SKM-1 (cell line): Measurements from ENCODE around the gene B4GALT1.
A peak's percentile ranks its signal among the peaks of the same experiment; 100 is the strongest.

Experiments used
- DNase-seq: peaks from one replicate; lab custom pipeline; 2025; ENCODE audit not compliant: unreplicated experiment; lab: John Stamatoyannopoulos, UW

B4GALT1 gene

DNA sequence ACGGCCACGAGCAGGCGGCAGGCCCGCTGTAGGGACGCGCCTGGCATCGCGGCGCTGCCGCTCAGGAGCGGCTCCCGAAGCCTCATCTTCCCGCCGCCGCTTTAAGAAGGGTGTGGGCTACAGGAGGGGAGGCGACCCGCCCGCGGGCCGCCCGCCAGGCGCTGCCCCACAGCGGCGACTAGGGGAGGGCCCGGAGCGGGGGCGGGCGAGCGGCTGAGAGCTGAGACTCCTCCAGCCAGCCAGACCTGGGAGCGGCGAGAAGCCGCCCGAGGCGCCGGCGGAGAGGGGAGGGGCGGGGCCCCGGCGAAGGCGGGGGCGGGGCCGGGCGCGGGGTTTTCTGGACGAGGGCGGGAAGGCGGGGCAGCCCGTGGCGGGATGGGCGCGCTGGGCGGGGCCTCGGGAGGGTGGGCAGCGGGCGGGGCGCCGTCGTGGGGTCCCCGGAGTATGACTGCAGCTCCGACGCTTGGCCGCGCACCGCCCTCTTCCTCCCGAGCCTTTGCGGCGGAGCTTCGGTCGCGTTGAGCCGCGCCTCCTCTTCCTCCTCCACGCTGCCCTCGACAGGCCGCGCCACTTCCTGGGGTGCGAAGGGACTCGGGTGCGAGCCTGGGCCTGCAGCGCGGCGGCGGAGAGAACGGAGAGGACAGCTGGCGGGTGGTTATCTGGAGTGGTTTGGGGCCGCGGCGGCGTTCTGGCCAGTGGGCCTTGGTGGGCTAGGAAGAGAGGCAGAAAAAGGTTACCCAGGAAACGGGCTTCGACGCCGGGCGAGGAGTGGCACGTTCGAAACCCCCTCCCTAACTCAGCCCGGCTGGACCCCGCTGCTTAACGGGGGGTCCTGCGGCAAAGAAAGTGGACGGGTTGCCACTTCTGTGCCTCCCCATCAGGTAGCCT, at the start of gene B4GALT1:
TSS of gene B4GALT1 (minus strand) at position 253 of the 888 bp plus-strand sequence. CDS start at position 86, 167 bp downstream.
- DNase-seq: peak; percentile 91

DNA sequence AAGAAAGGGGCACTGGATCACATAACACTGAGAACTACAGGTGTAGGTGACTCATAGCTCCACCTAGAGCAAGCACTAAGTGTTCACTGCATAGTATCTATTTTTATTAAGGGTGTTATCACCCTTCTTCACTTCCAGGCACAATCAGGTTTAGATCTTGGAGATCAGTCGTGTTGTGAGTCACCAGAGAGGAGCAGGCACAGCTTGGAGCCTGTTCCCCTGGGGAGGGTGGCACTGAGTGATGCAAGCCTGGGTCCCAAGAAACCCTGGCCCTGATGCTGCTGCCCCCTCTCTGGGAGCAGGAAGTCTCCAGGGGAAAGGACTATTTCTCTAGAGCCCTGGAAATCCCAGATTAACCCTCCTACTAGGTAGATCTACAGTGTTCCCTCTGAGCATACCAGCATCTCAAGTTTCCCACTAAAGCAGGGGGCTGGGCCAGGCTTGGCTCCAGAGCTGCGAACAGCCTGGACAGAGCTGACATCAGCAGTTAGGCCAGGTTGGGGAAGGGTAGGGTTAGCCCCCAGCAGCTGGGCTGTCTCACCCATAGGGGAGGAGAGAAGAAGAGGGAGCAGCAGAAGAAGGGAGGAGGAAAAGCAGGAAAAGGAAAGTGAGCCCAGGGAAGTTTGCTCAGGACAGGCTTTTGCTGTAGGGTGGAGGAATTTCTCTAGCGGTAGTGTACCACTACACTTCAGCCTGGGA, 44.7 kb upstream of the B4GALT1 start:
- no peak for DNase-seq

DNA sequence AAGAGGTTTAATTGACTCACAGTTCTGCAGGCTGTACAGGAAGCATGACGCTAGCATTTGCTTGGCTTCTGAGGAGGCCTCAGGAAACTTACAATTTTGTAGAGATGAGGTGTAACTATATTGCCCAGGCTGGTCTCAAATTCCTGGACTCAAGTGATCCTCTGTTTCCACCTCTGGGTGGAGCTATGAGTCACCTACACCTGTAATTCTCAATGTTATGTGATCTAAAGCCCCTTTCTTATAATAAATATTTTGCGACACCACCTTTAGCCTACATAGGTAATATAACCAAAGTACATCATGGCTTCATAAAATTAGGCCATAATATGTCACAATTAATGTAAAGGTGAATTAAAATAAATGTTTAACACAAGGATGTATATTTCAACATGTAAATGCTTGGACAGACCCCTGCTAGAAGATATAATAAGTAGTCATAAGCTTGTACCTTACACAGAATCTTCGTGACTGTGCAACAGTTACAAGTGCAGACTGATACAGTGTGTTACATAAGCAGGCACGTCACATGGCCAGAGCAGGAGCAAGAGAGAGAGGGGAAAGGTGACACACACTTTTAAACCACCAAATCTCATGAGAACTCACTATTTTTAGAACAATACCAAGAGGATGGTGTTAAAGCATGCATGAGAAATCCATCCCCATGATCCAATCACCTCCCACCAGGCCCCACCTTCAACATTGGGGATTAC, 43.0 kb upstream of the B4GALT1 start:
- DNase-seq: no peak

DNA sequence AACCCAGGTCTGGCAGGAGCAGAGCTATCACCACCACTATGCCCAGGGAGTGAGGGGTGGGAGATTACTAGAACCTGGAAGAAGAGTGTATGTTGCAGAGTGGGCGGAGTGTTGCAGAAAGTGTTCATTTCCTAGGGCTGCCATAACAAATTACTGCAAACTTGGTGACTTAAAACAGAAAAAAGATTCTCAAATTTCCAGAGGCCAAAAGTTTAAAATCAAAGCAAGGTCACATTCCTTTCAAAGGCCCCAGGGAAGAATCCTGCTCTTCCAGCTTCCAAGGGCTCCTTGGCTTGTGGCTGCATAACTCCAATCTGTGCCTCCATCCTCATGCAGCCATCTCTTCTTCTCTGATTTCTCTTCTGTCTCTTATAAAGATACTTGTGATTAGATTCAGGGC, 42.3 kb upstream of the B4GALT1 start:
- no peak for DNase-seq

GRCh38 chr9:33202552-33203201, 35.5 kb upstream of the B4GALT1 start:
- DNase-seq: no peak

GRCh38 chr9:33202018-33202417, 34.9 kb upstream of the B4GALT1 start:
- no peak for DNase-seq

GRCh38 chr9:33198165-33198564, 31.0 kb upstream of the B4GALT1 start:
- no peak for DNase-seq

GRCh38 chr9:33197279-33198152, 30.4 kb upstream of the B4GALT1 start:
- no peak for DNase-seq

DNA sequence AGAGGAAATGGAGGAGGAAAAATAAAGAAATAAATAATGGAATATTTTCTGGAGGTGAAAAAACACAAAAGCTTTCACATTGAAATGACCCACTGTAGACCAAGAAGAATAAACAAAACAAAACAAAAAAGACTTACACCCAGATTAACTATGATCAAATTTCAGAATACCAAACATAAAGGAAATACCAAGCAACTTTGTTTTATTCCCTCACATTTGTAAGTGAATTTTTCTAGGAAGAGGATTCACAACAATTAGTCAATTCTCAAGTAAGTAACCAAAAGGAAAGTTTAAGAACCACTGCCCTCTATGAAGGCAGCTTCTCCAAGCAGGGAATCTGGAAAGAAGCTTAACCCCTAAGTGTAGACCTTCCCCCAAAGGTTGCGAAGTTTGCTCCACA, 29.6 kb upstream of the B4GALT1 start:
- DNase-seq: no peak

GRCh38 chr9:33193818-33194217, 26.7 kb upstream of the B4GALT1 start:
- no peak for DNase-seq

DNA sequence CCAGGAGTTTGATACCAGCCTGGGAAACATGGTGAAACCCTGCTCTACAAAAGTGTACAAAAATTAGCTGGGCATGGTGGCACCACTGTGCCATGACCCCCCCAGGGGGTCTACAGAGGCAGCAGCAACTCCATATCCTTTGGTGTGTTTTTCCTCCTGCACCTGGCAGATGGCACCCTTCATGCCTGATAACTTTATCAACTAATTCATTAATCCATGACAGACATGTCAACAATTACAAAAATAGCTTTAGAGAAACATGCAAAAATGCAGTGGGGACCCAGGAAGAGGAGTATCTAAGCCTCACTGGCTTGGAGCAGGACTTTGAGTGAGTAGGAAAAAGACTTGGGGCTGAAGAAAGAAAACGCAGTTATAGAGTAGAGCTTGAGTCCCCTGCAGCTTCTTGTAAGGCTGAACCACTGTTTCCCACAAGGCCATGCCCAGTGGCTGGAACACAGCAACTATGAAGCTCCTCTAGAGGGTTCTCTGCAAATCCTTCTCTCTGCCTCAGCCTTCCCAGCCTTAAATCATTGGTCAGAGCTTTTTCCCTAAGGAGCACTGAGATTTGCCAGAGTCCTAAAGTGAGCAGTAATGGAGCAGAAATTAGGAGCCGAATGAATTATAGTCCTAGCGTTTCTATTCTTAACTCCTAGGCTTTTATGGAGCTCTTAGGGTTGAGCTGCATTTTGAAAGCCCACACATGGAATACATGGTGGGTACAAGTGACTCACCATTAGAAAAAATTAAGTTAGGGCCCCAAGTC, 25.5 kb upstream of the B4GALT1 start:
- no peak for DNase-seq

GRCh38 chr9:33190021-33190705, 23.0 kb upstream of the B4GALT1 start:
- no peak for DNase-seq

DNA sequence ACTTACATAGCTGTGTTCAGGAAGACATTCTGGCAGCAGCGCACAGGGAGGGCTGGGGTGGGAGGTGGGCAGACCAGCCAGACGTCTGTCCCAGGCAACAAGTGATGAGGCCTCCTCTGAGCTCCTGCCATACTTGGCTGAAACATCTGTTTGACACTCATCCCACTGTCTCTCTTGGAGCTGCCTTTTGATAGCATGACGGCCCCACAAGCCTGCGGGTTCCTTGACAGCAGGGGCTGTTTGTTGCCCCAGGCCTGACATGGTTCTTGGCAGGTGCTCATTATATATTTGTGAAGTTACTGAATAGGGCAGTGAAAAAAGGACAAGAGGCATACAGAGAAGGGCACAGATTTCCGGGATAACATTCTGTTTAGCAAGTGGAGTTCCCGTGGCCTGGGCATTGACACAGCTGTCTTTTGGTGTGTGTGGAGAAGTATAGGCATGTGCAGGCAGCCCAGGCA, 22.2 kb upstream of the B4GALT1 start:
- DNase-seq: no peak

DNA sequence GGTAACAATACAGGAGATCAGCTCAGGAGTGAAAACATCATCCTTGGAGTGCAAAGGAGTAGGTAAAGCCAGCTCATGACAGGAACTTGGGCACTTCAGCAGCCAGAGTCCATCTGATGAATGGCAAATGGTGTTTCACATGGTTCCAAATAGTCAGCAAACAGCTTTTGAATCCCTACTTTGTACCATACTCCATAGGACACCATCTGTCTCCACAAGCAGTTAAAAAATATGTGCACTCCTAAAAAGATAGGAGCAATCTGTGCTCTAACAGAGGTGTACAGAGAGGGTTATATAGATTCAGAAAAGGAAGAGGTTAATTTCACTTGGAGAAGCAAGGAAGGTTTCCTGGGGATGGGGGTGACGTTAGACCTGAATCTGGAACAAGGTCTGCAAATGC, 21.6 kb upstream of the B4GALT1 start:
- no peak for DNase-seq

DNA sequence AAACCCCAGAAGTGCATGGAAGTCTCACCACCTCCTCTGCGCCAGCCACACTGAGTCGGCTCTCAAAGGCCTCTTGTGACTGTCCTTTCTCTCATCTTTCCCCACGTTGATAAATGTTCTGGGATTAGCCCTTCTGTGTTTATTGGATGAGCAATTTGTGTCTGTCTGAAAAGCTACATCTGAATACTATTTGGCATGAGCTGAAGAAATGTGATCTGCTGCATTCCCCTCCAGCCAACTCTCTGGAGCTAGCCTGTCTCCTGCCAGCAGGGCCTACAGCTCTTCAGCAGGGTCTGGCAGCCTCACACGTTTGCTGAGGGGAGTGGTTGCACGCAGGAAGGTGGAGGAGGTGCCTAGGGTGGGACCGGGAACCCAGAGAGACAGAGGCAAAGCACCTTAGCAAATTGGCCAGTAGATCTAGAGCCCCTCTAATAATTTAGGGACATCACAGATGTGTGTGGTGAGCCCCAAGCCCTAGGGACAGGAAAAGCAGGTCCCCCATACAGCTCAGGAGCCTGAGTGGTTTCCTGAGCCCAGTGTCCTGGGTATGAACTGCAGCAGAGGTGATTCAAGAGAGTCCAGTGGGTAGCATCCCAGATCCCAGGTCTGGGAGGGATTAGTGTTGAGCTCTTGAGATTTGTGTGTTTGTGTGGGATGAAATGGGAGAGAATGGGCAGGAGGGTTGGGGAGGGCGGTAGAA, 20.5 kb upstream of the B4GALT1 start:
- DNase-seq: no peak

DNA sequence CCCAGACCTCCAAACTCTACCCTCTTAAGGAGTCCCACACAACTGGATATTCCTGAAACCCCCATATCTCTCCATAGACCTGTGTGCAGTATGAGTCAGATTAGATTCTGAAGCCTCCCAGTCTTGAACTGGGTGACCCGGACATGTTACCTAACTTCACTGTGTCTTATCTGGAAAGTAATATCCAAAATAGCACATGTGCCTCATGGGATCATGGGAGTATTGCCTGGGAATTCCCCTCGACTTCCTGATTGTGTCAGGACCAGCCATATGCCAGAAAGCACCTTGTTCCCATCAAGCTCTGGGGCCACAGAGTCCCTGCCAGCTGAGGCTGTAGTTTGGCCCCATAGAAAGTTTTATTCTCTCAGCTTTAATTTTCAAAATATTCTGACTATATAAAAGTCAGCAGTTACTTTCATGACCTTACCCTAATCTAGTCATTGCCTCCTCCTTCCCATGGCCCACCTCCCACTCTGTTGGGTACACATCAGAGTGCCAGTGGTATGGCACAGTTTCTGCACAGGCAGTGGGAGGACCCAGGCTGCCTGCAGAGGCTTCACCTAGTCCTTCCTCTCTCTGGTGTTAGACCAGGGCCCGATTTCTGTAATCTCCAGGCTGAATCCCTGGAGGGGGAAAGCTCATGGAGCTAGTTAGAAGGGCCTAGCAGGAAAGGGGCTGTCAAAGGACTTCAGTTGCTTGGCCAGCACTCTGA, 19.5 kb upstream of the B4GALT1 start:
- DNase-seq: no peak

DNA sequence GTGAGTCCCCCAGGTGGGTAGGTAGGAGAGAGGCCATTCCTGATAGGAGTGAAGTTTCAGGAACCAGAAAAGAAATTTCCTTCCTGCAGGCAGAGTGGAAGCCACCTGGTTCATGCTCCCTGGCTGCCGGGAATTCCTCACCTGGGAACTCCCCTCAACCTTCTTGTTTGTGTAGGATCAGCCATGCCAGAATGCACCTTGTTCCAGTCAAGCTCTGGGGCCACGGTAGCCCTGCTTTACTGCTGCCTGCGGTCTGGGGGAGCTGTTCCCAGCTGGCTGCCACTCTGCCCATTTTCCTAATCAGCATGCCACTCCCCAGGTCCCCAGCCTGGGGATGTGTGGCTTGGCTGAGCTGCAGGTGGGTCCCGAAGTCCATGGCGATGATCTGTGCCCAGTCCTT, 18.7 kb upstream of the B4GALT1 start:
- DNase-seq: no peak

GRCh38 chr9:33185406-33185805, 18.3 kb upstream of the B4GALT1 start:
- no peak for DNase-seq
